Spleen (tissue), 11 donors: ENCODE results near the gene IL22RA2. TPM values are rescaled to one million over a fixed set of nuclear protein-coding genes. Genes with fewer than 3 reads are reported as not detected.

Experiments
- DNase-seq: peaks from one replicate; pipeline ENCODE4 v3.0.0-alpha.2; 2020
- H3K27ac ChIP-seq, 8 donors: fragments of 200-600 bp; sonication (generic) in 7 of 8; 1 replicate in 4 of 8; 2 replicates in 4 of 8; pipeline versions ENCODE4 v1.5.0 to v1.8.0; 2016 to 2021; ENCODE audit warnings: inconsistent platforms in 4 of 8, mild to moderate bottlenecking in 4 of 8, moderate library complexity in 1 of 8
- H3K27me3 ChIP-seq, 7 donors: fragments of 200-600 bp; sonication (generic) in 6 of 7; replicated peaks in 1 of 7; 1 replicate in 4 of 7; 2 replicates in 3 of 7; pipeline versions ENCODE4 v1.5.0 to v1.8.0; 2016 to 2021; ENCODE audit warnings: inconsistent platforms in 3 of 7, mild to moderate bottlenecking in 1 of 7
- H3K36me3 ChIP-seq, 6 donors: fragments of 200-600 bp; sonication (generic) in 5 of 6; 1 replicate in 4 of 6; 2 replicates in 2 of 6; pipeline versions ENCODE4 v1.5.0 to v1.8.0; 2016 to 2021; ENCODE audit warnings: inconsistent platforms in 2 of 6
- H3K4me1 ChIP-seq, 6 donors: fragments of 200-600 bp; sonication (generic) in 5 of 6; 1 replicate in 3 of 6; 2 replicates in 3 of 6; pipeline versions ENCODE4 v1.5.0 to v1.8.0; 2016 to 2021; ENCODE audit warnings: inconsistent platforms in 3 of 6
- H3K4me3 ChIP-seq, 8 donors: fragments of 200-600 bp; sonication (generic) in 7 of 8; 1 replicate in 4 of 8; 2 replicates in 4 of 8; pipeline versions ENCODE4 v1.5.0 to v1.8.0; 2016 to 2021; ENCODE audit warnings: inconsistent platforms in 4 of 8, mild to moderate bottlenecking in 4 of 8, moderate library complexity in 2 of 8
- H3K9me3 ChIP-seq, 8 donors: fragments of 200-600 bp; sonication (generic) in 7 of 8; 1 replicate in 4 of 8; 2 replicates in 4 of 8; pipeline versions ENCODE4 v1.5.0 to v1.8.0; 2016 to 2021; ENCODE audit warnings: inconsistent platforms in 4 of 8
- CTCF ChIP-seq, 11 experiments: fragments of 200-600 bp in 7 of 11; fragments of 450-650 bp in 4 of 11; sonication (generic) in 4 of 11; IDR thresholded peaks in 8 of 11; conservative IDR thresholded peaks in 3 of 11; 1 replicate in 7 of 11; 2 replicates in 4 of 11; pipeline versions ENCODE4 v1.4.0 to v1.8.0; 2016 to 2021; ENCODE audit warnings: antibody characterized with exemption in 11 of 11, inconsistent platforms in 4 of 11, mild to moderate bottlenecking in 1 of 11
- POLR2A ChIP-seq, 3 donors: fragments of 450-650 bp; IDR thresholded peaks; one replicate each; pipeline ENCODE4 v1.5.1; 2017; ENCODE audit warnings: antibody characterized with exemption in 3 of 3, mild to moderate bottlenecking in 1 of 3
- POLR2AphosphoS5 ChIP-seq, 3 donors: sonication (generic); formaldehyde crosslinking; IDR thresholded peaks; one replicate each; pipeline ENCODE4 v1.5.1; 2017; ENCODE audit warnings: antibody characterized with exemption in 3 of 3
- WGBS, 5 donors: extraction: QIAGEN DNeasy Blood & Tissue Kit in 3 of 5; methylation state at CpG; one replicate each; pipeline versions ENCODE4 v1.1.5 to v1.1.7; 2013 to 2018; 5-methylcytosine and 5-hydroxymethylcytosine counted together
- intact Hi-C: fragments of 100-400 bp; cut with DNase I; formaldehyde crosslinking; loops from one replicate; pipeline ENCODE4 v1.15.0; 2023; ENCODE audit warnings: low total_unique reads
- polyA plus RNA-seq, 3 donors: library from polyadenylated mRNA; stranded (reverse); fragments of 200-250 nt; gene quantifications; one replicate each; pipeline ENCODE4 v1.2.1, GENCODE V29; 2013
- total RNA-seq, 7 donors: library from RNA; depleted of rRNA in 3 of 7; stranded (reverse); fragments of >200 nt in 3 of 7; fragmentation: NEBNext Ultra II Directional in 4 of 7; extraction: Animal tissue kit (Norgen Biotek cat#: 25700) in 4 of 7; gene quantifications; one replicate each; pipeline versions ENCODE4 v1.1.0 to v1.2.1, GENCODE V29; 2016 to 2021
- donor health status: healthy with polysubstance abuse.
- donor health status: DM: no; HTN: no; CAD: no; lungs with moderate emphysema.
- donor health status: DM: no; HTN: no; CAD: no.
- donor health status: Bipolar disorder and iron deficiency.
- donor health status: healthy.
- donor health status: DM: no; HTN: no; CAD: no.
- donor health status: DM: yes; HTN: yes; CAD: no.

The IL22RA2 gene
- total and polyA plus RNA-seq, 10 donors, result 0.06 to 2.1 (median 0.19) TPM; not detected in 5

DNA sequence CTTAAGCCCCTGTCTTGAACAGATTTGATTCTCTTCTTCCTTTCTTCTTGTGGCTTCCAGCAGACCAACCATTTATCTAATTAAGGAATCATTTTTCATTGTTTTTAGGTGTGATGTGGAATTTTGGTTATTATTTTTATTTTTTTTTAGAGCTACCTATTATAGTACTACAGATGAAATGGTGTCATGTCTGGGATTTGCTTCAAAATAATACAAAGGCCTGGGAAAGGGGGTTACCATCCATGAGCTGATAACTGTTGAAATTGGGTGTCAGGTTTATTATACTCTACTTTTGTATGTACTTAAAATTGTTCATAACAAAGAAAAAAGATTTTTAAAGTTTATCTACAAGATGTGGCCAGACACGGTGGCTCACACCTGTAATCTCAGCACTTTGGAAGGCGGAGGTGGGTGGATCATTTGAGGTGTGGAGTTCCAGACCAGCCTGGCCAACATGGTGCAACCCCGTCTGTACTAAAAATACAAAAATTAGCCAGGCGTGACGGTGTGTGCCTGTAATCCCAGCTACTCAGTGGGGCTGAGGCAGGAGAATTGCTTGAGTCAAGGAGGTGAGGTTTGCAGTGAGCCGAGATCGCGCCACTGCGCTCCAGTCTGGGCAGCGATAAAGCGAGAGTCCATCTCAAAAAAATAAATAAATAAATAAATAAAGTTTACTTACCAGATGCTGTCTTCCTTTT is 561 bp downstream of the IL22RA2 start:
- H3K9me3 ChIP-seq, result peaks cover 0 to 4% (median 0%) of the 10 kb centered on the region in 8 donors
- peak overlapping the region in 7 of 8 donors; percentile 0 to 64 (median 34) for H3K27ac ChIP-seq
- H3K4me1 ChIP-seq, result peaks cover 10 to 50% (median 27%) of the 10 kb centered on the region in 6 donors
- TF ChIP-seq CTCF (IDR thresholded peaks at IDR 0.05 in 8 of 11, conservative IDR thresholded peaks at IDR 0.05 in 3 of 11) (no peak), POLR2A (IDR thresholded peaks at IDR 0.05) (no peak), POLR2AphosphoS5 (IDR thresholded peaks at IDR 0.05) (no peak)
- no peaks in the 10 kb centered on the region for H3K27me3 ChIP-seq
- no peaks in the 10 kb centered on the region for H3K36me3 ChIP-seq
- WGBS, 5 donors, result 91 to 96% (median 92%) methylated on average over 11 of the region's 11 CpGs
- no peak for DNase-seq
- intact Hi-C loops, result no loop called here
- no peak overlapping the region for H3K4me3 ChIP-seq

DNA sequence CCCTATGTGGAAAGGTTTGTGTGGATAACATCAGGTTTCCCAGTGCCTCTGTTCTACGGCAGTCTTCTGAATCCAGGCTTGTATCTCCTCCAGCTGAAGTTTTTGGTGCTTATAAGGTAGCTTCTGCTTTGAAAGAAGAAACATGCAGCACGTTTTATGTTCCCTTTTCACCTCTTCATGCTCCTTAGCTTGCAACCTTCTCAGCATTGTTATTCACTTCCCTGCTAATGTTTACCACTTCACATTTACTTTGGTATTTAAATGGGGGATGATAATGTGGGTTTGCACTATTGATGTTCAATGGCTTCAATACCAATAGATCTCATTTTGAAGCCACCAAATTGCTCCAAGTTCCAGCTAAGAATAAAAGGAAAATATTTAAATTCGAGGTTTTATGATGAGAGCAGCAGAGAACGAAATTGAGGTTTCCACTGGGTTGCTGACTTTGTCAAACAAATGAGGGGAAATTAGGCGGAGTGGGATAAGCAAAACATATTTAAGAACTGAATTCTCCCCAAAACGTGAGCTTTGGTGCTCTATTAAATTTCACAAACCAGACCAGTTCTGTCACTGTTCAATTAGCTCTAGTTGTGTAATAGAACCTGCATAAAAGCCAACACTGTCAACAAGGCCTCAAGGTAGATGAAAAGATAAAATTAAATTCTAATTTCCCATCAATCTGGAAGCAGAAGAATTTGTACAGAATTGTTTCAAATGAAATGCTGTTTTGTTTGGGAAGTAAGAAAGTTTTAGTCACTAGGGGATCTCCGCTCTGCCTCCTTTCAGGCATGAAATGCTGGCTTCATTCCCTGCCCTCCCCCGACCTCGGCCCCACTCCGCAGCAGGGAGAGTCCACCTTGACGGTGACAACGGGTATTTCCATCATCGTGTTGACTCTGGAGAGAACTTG is 1.4 kb downstream of the IL22RA2 start:
- Histone ChIP-seq H3K4me3 (no peak overlapping the region), H3K4me1 (peaks cover 10 to 55% (median 27%) of the 10 kb centered on the region in 6 donors), H3K27me3 (no peaks in the 10 kb centered on the region), H3K27ac (peak overlapping the region; percentile 0 to 64 (median 34)), H3K9me3 (no peaks in the 10 kb centered on the region), H3K36me3 (no peaks in the 10 kb centered on the region)
- DNase-seq, result no peak
- intact Hi-C loops, result no loop called here
- TF ChIP-seq POLR2A (IDR thresholded peaks at IDR 0.05), result no peak
- peak in 1 of 3 donors; percentile 7 for TF ChIP-seq POLR2AphosphoS5 (IDR thresholded peaks at IDR 0.05)
- WGBS, 5 donors, result 59 to 68% (median 63%) methylated on average over 13 of the region's 13 CpGs

DNA sequence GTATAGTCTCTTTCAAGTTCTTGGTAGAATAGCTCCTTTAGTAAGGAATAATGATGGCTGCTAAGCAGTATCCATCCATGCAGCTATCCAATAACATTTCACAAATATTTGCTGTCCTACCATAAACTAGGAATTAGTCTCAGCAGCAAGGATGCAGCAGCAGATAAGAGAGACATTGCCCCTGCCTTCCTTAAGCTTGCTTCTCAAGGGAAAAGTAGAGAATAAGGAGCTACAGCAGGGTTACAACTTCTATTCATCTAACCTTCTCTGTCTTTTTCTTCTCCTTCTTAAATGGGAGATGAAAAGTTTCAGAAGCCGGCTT is 2.4 kb downstream of the IL22RA2 start:
- Histone ChIP-seq H3K4me3 (no peak overlapping the region), H3K4me1 (peaks cover 15 to 56% (median 35%) of the 10 kb centered on the region in 6 donors), H3K27me3 (no peaks in the 10 kb centered on the region), H3K36me3 (no peaks in the 10 kb centered on the region), H3K9me3 (no peaks in the 10 kb centered on the region), H3K27ac (peak overlapping the region in 4 of 8 donors; percentile 34 to 64 (median 42))
- no peak for DNase-seq
- TF ChIP-seq CTCF (IDR thresholded peaks at IDR 0.05 in 8 of 11, conservative IDR thresholded peaks at IDR 0.05 in 3 of 11) (no peak), POLR2AphosphoS5 (IDR thresholded peaks at IDR 0.05) (no peak), POLR2A (IDR thresholded peaks at IDR 0.05) (no peak)
- intact Hi-C loops, result no loop called here
- 77 to 88% (median 83%) methylated on average over 1 of the region's 1 CpG for WGBS, 5 donors

- no peaks in the 10 kb centered on the region for H3K36me3 ChIP-seq
Observed at GRCh38 chr6:137170266-137171052, 3.0 kb downstream of the IL22RA2 start.

More at GRCh38 chr6:137170266-137171052, 3.0 kb downstream of the IL22RA2 start:
- no peak for TF ChIP-seq POLR2A (IDR thresholded peaks at IDR 0.05)
- intact Hi-C loops, result no loop called here
- H3K27me3 ChIP-seq, result no peaks in the 10 kb centered on the region
- peaks cover 20 to 56% (median 36%) of the 10 kb centered on the region in 6 donors for H3K4me1 ChIP-seq
- peak overlapping the region in 3 of 8 donors; percentile 36 to 64 (median 47) for H3K27ac ChIP-seq
- no peak overlapping the region for H3K4me3 ChIP-seq
- WGBS, 5 donors, result 86 to 91% (median 88%) methylated on average over 13 of the region's 13 CpGs
- DNase-seq, result no peak
- no peaks in the 10 kb centered on the region for H3K9me3 ChIP-seq
